ENCODE data around the gene RPL7L1. TPM values are rescaled to one million over a fixed set of nuclear protein-coding genes. Genes with fewer than 3 reads are reported as not detected.

RPL7L1 gene
- total RNA-seq, 4 donors from 2014 or later = 66.8 to 82.2 (median 76.9) TPM

DNA sequence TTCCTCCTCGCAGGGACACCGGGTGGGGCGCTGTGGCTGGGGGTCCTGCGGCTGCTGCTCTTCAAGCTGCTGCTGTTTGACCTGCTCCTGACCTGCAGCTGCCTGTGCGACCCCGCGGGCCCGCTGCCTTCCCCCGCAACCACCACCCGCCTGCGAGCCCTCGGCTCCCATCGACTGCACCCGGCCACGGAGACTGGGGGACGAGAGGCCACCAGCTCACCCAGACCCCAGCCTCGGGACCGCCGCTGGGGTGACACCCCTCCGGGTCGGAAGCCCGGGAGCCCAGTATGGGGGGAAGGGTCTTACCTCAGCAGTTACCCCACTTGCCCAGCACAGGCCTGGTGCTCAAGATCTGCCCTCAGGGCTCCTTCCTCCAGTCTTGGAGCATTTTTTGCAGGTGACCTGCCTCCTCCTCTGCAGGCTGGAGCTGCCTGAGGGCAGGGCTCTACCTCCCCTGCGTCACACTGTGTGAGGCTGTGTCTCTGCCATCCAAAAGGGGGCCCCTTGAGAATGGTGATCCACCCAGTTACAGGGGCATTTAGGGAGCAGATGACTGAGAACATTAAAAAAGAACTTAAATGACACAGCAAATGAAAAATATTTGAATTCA lies 45.9 kb downstream of the RPL7L1 start:
- H3K9me3 ChIP-seq = no peaks in the 10 kb centered on the region
- 38% methylated on average over 8 of the region's 23 CpGs for WGBS
- intact Hi-C loops (cut with DNase I) = loop anchor here (5.0 kb wide), 1 partner anchor 62 kb away; no protein-coding TSS in a partner anchor

DNA sequence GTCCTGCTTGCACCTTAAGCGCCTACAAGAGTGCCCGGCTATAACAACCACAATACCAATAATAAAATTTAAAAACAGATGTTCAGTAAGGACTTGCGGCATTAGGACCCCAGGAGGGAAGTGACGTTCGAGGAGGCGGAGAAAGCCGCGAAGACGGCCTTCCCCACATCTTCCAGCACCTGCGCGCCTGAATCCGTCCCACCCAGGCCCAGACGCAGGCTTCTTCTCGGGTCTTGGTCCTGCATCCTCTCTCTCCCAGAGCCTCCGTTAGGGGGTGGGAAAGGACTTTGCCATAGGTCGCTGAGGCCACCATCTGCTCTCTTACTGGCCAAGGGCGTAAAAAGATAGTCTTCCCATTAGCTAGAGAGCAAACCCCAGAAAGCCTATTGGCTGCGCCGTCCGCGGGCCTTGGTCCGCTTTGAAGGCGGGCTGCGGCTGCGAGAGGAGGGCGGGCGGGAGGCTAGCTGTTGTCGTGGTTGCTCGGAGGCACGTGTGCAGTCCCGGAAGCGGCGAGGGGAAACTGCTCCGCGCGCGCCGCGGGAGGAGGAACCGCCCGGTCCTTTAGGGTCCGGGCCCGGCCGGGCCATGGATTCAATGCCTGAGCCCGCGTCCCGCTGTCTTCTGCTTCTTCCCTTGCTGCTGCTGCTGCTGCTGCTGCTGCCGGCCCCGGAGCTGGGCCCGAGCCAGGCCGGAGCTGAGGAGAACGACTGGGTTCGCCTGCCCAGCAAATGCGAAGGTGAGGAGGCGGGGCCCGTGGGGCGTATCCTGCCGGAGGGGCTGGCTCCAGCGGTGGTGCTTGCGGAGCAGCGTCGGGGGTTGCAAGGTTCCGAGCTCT lies 49.8 kb downstream of the RPL7L1 start, which contains the start of gene CNPY3:
TSS of gene CNPY3 (plus strand) at position 495 of the 835 bp plus-strand sequence. CDS start at position 586, 91 bp downstream.
- Histone ChIP-seq H3K4me3 (peak within 1 kb of the TSS; percentile 66 to 87 (median 78)), H3K4me1 (peaks cover 14 to 46% (median 45%) of the 10 kb centered on the region in 4 donors), H3K9me3 (no peaks in the 10 kb centered on the region), H3K36me3 (peaks cover 0 to 9% (median 6%) of the 10 kb centered on the region in 4 donors), H3K27me3 (peaks cover 0 to 17% (median 0%) of the 10 kb centered on the region in 4 donors), H3K27ac (replicated peaks in 1 of 4) (peak within 1 kb of the TSS; percentile 87 to 97 (median 90))
- TF ChIP-seq POLR2A (IDR thresholded peaks at IDR 0.05; ENCODE audit: low read depth) = peak; percentile 32
- TF ChIP-seq, protein P1, sequence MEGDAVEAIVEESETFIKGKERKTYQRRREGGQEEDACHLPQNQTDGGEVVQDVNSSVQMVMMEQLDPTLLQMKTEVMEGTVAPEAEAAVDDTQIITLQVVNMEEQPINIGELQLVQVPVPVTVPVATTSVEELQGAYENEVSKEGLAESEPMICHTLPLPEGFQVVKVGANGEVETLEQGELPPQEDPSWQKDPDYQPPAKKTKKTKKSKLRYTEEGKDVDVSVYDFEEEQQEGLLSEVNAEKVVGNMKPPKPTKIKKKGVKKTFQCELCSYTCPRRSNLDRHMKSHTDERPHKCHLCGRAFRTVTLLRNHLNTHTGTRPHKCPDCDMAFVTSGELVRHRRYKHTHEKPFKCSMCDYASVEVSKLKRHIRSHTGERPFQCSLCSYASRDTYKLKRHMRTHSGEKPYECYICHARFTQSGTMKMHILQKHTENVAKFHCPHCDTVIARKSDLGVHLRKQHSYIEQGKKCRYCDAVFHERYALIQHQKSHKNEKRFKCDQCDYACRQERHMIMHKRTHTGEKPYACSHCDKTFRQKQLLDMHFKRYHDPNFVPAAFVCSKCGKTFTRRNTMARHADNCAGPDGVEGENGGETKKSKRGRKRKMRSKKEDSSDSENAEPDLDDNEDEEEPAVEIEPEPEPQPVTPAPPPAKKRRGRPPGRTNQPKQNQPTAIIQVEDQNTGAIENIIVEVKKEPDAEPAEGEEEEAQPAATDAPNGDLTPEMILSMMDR (IDR thresholded peaks at IDR 0.05) = no peak
- peak; percentile 76 to 78 for TF ChIP-seq POLR2AphosphoS5 (IDR thresholded peaks at IDR 0.05)
- TF ChIP-seq EP300 (IDR thresholded peaks at IDR 0.05) = no peak
- DNase-seq (ENCODE audit: extremely low spot score) = peak; percentile 98
- intact Hi-C loops (cut with DNase I) = loop anchor here (5.0 kb wide), 1 partner anchor 58 kb away; no protein-coding TSS in a partner anchor
- under 1% methylated on average over 24 of the region's 63 CpGs for WGBS

More for the DNA sequence above, 45.9 kb downstream of the RPL7L1 start:
- no peak for TF ChIP-seq POLR2AphosphoS5 (IDR thresholded peaks at IDR 0.05)
- no peak for TF ChIP-seq POLR2A (IDR thresholded peaks at IDR 0.05; ENCODE audit: low read depth)
- no peak for TF ChIP-seq EP300 (IDR thresholded peaks at IDR 0.05)
- TF ChIP-seq, protein P1 (IDR thresholded peaks at IDR 0.05) = no peak
- no peak overlapping the region for H3K27ac ChIP-seq (replicated peaks in 1 of 4)
- DNase-seq (ENCODE audit: extremely low spot score) = no peak
- H3K4me3 ChIP-seq = no peak overlapping the region
- peaks cover 0 to 21% (median 0%) of the 10 kb centered on the region in 4 donors for H3K27me3 ChIP-seq
- H3K4me1 ChIP-seq = peaks cover 3 to 16% (median 15%) of the 10 kb centered on the region in 4 donors
- no peaks in the 10 kb centered on the region for H3K36me3 ChIP-seq

GRCh38 chr6:42929821-42930360 lies 50.5 kb downstream of the RPL7L1 start:
- no peaks in the 10 kb centered on the region for H3K9me3 ChIP-seq
- WGBS = under 1% methylated on average over 16 of the region's 16 CpGs
- peak overlapping the region; percentile 87 to 97 (median 90) for H3K27ac ChIP-seq (replicated peaks in 1 of 4)
- peaks cover 0 to 16% (median 12%) of the 10 kb centered on the region in 4 donors for H3K36me3 ChIP-seq
- peak overlapping the region; percentile 66 to 87 (median 78) for H3K4me3 ChIP-seq
- peaks cover 0 to 11% (median 0%) of the 10 kb centered on the region in 4 donors for H3K27me3 ChIP-seq
- H3K4me1 ChIP-seq = peaks cover 14 to 46% (median 45%) of the 10 kb centered on the region in 4 donors
- TF ChIP-seq EP300 (IDR thresholded peaks at IDR 0.05) = no peak
- no peak for TF ChIP-seq POLR2AphosphoS5 (IDR thresholded peaks at IDR 0.05)
- intact Hi-C loops (cut with DNase I) = loop anchor here (5.0 kb wide), 1 partner anchor 57 kb away; no protein-coding TSS in a partner anchor
- no peak for DNase-seq (ENCODE audit: extremely low spot score)

- Histone ChIP-seq H3K27ac (replicated peaks in 1 of 4) (peak overlapping the region in 2 of 4 donors; percentile 27 to 97), H3K9me3 (no peaks in the 10 kb centered on the region), H3K4me3 (no peak overlapping the region), H3K36me3 (peaks cover 13 to 39% (median 38%) of the 10 kb centered on the region in 4 donors), H3K4me1 (peaks cover 14 to 46% (median 45%) of the 10 kb centered on the region in 4 donors), H3K27me3 (no peaks in the 10 kb centered on the region)
- WGBS = 71% methylated on average over 3 of the region's 3 CpGs
- intact Hi-C loops (cut with DNase I) = no loop called here
- TF ChIP-seq, protein P1 (IDR thresholded peaks at IDR 0.05) = no peak
- no peak for TF ChIP-seq EP300 (IDR thresholded peaks at IDR 0.05)
- TF ChIP-seq POLR2A (IDR thresholded peaks at IDR 0.05; ENCODE audit: low read depth) = no peak
- TF ChIP-seq POLR2AphosphoS5 (IDR thresholded peaks at IDR 0.05) = no peak
- no peak for DNase-seq (ENCODE audit: extremely low spot score)
Measured at GRCh38 chr6:42932412-42932811, 53.0 kb downstream of the RPL7L1 start.

All from esophagus muscularis mucosa (tissue), 4 donors.